ENCODE results near the gene B3GNT3.

DNA sequence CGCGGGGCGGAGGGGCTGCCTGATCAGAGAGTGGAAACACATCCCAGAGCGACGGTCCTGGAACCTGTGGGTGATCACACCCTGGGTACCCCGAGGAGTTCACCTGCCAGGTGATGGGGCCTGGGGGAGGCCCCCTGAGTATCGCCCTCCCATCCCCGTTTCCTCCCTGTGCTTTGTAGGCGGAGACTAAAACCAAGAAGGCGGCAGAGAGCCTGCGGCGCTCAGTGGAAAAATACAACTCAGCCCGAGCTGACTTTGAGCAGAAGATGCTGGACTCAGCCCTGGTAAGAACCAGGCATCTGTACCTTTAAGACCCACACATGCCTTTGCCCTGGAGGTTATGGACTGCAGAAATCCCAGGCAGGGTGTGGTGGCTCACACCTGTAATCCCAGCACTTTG is 24.3 kb upstream of the B3GNT3 start:
- TF ChIP-seq, protein P1, sequence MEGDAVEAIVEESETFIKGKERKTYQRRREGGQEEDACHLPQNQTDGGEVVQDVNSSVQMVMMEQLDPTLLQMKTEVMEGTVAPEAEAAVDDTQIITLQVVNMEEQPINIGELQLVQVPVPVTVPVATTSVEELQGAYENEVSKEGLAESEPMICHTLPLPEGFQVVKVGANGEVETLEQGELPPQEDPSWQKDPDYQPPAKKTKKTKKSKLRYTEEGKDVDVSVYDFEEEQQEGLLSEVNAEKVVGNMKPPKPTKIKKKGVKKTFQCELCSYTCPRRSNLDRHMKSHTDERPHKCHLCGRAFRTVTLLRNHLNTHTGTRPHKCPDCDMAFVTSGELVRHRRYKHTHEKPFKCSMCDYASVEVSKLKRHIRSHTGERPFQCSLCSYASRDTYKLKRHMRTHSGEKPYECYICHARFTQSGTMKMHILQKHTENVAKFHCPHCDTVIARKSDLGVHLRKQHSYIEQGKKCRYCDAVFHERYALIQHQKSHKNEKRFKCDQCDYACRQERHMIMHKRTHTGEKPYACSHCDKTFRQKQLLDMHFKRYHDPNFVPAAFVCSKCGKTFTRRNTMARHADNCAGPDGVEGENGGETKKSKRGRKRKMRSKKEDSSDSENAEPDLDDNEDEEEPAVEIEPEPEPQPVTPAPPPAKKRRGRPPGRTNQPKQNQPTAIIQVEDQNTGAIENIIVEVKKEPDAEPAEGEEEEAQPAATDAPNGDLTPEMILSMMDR (IDR thresholded peaks at IDR 0.05): no peak
- TF ChIP-seq EP300 (IDR thresholded peaks at IDR 0.05) (no peak), POLR2A (IDR thresholded peaks at IDR 0.05; ENCODE audit: low read depth) (no peak)

Data from esophagus muscularis mucosa (tissue), 4 donors.